B cell (primary cell): Measurements from ENCODE around the gene VAV2. TPM values are rescaled to one million over a fixed set of nuclear protein-coding genes. Genes with fewer than 3 reads are reported as not detected.

ENCODE experiments used
- ATAC-seq: fragments of 200-7000 bp; cut with Tn5 transposase; one replicate; pipeline ENCODE4 v1.10.0; 2021; ENCODE audit warnings: low read depth, mild to moderate bottlenecking, moderate number of reproducible peaks, moderate library complexity
- CTCF ChIA-PET: fragments of 350-600 bp; sonication (Branson Sonifier 250); formaldehyde crosslinking; loops from one replicate; lab custom pipeline; 2021; ENCODE audit warnings: antibody characterized with exemption, inconsistent platforms; lab: Charles Lee
- POLR2A ChIA-PET: fragments of 350-600 bp; sonication (Branson Sonifier 250); formaldehyde crosslinking; loops from one replicate; lab custom pipeline; 2021; ENCODE audit warnings: antibody characterized with exemption; lab: Charles Lee
- DNase-seq: peaks from one replicate; pipeline ENCODE4 v3.0.0; 2013
- H2AFZ ChIP-seq: 2 replicates; pipeline ENCODE4 v1.6.1; 2012; ENCODE audit warnings: mild to moderate bottlenecking, low read depth, low read length; ENCODE audit not compliant: insufficient read depth, poor library complexity, severe bottlenecking
- H3K27ac ChIP-seq, 2 donors: 1 replicate in 1 of 2; 2 replicates in 1 of 2; pipeline ENCODE4 v1.5.1; 2012 to 2013; ENCODE audit warnings: low read length in 2 of 2, mild to moderate bottlenecking in 2 of 2, moderate library complexity in 1 of 2
- H3K27me3 ChIP-seq, 4 experiments: fragments of 200-600 bp in 1 of 4; sonication (generic) in 1 of 4; replicated peaks in 1 of 4; 1 replicate in 2 of 4; 2 replicates in 2 of 4; pipeline versions ENCODE4 v1.6.1 to v1.7.0; 2013 to 2016; ENCODE audit warnings: low read length in 3 of 4, mild to moderate bottlenecking in 2 of 4, mixed read lengths in 1 of 4, moderate library complexity in 1 of 4; ENCODE audit not compliant: insufficient read depth in 4 of 4, control insufficient read depth in 3 of 4; ENCODE audit errors: control extremely low read depth in 1 of 4
- H3K36me3 ChIP-seq, 2 experiments: replicated peaks in 1 of 2; 1 replicate in 1 of 2; 2 replicates in 1 of 2; pipeline versions ENCODE4 v1.6.1 to v1.7.1; 2013; ENCODE audit warnings: low read length in 1 of 2; ENCODE audit not compliant: insufficient read depth in 2 of 2, control insufficient read depth in 1 of 2; ENCODE audit errors: control extremely low read depth in 1 of 2, extremely low read depth in 1 of 2
- H3K4me1 ChIP-seq, 2 donors: fragments of 200-600 bp in 1 of 2; sonication (generic) in 1 of 2; 1 replicate in 1 of 2; 2 replicates in 1 of 2; pipeline versions ENCODE4 v1.5.1 to v1.6.1; 2013 to 2017; ENCODE audit warnings: low read length in 2 of 2; ENCODE audit not compliant: control insufficient read depth in 2 of 2, insufficient read depth in 2 of 2
- H3K4me2 ChIP-seq: replicated peaks from 2 replicates; pipeline ENCODE3; 2012; ENCODE audit warnings: mild to moderate bottlenecking, low read depth, low read length; ENCODE audit not compliant: poor library complexity, severe bottlenecking
- H3K4me3 ChIP-seq, 5 experiments: fragments of 200-600 bp in 1 of 5; sonication (generic) in 1 of 5; 1 replicate in 3 of 5; 2 replicates in 2 of 5; pipeline versions ENCODE4 v1.5.1 to v1.7.0; 2011 to 2016; ENCODE audit warnings: low read length in 4 of 5, mild to moderate bottlenecking in 4 of 5, low read depth in 2 of 5, control low read depth in 1 of 5, moderate library complexity in 1 of 5; ENCODE audit not compliant: insufficient read depth in 1 of 5; ENCODE audit errors: control extremely low read depth in 1 of 5, extremely low read depth in 1 of 5
- H3K79me2 ChIP-seq: fragments of 200-600 bp; sonication (generic); one replicate; pipeline ENCODE4 v1.6.0; 2016; ENCODE audit warnings: low read length; ENCODE audit not compliant: control insufficient read depth, insufficient read depth
- H3K9ac ChIP-seq: fragments of 200-600 bp; sonication (generic); 2 replicates; pipeline ENCODE4 v1.6.1; 2017; ENCODE audit warnings: mild to moderate bottlenecking, low read length, moderate library complexity
- H3K9me3 ChIP-seq, 3 donors: one replicate each; pipeline versions ENCODE4 v1.6.1 to v1.7.1; 2013; ENCODE audit warnings: low read length in 2 of 3; ENCODE audit not compliant: control insufficient read depth in 2 of 3, insufficient read depth in 1 of 3; ENCODE audit errors: control extremely low read depth in 1 of 3
- H4K20me1 ChIP-seq: 2 replicates; pipeline ENCODE4 v1.6.0; 2012; ENCODE audit warnings: mild to moderate bottlenecking, low read length; ENCODE audit not compliant: insufficient read depth, control insufficient read depth, poor library complexity, severe bottlenecking
- H3K27ac Mint-ChIP-seq: one replicate; pipeline ENCODE4 v1.8.0; 2021; ENCODE audit warnings: mixed read lengths
- H3K27me3 Mint-ChIP-seq: one replicate; pipeline ENCODE4 v1.8.0; 2021; ENCODE audit warnings: mixed read lengths
- H3K4me1 Mint-ChIP-seq: one replicate; pipeline ENCODE4 v1.8.0; 2021; ENCODE audit warnings: mixed read lengths
- H3K4me3 Mint-ChIP-seq: one replicate; pipeline ENCODE4 v1.8.0; 2021; ENCODE audit warnings: mixed read lengths
- H3K9me3 Mint-ChIP-seq: one replicate; pipeline ENCODE4 v1.8.0; 2022; ENCODE audit warnings: mixed read lengths; ENCODE audit not compliant: insufficient read depth
- EZH2 ChIP-seq: IDR thresholded peaks from 2 replicates; pipeline ENCODE4 v1.6.1; 2012; ENCODE audit warnings: borderline replicate concordance, low read depth, mild to moderate bottlenecking, moderate library complexity, low read length; ENCODE audit not compliant: insufficient read depth, poor library complexity, severe bottlenecking
- WGBS: methylation state at CpG from one replicate; pipeline ENCODE4 v1.1.5; 2013; ENCODE audit warnings: missing lambda C conversion rate; ENCODE audit not compliant: insufficient coverage; 5-methylcytosine and 5-hydroxymethylcytosine counted together
- intact Hi-C: fragments of 100-400 bp; cut with micrococcal nuclease; formaldehyde crosslinking; loops from one replicate; pipeline ENCODE4 v1.10.0; 2022
- polyA plus RNA-seq: library from polyadenylated mRNA; depleted of rRNA; stranded (reverse); fragments of >200 nt; gene quantifications from 2 replicates; pipeline ENCODE4 v1.2.3, GENCODE V29; 2012
- total RNA-seq, 2 donors: library from RNA; stranded (reverse); fragments of 120-200 nt in 1 of 2; gene quantifications; 1 replicate in 1 of 2; 2 replicates in 1 of 2; pipeline versions ENCODE4 v1.2.3 to v1.2.4, GENCODE V29; 2013 to 2022
- TF ChIP-seq, protein P1 (sequence below): fragments of 200-600 bp; IDR thresholded peaks from one replicate; pipeline ENCODE4 v1.8.0; 2022; ENCODE audit warnings: antibody characterized with exemption, mild to moderate bottlenecking

The VAV2 gene
- total and polyA plus RNA-seq, 2 donors (not counting 1 experiment from before 2014, with no cell fraction given), result 34.4 to 128 TPM

DNA sequence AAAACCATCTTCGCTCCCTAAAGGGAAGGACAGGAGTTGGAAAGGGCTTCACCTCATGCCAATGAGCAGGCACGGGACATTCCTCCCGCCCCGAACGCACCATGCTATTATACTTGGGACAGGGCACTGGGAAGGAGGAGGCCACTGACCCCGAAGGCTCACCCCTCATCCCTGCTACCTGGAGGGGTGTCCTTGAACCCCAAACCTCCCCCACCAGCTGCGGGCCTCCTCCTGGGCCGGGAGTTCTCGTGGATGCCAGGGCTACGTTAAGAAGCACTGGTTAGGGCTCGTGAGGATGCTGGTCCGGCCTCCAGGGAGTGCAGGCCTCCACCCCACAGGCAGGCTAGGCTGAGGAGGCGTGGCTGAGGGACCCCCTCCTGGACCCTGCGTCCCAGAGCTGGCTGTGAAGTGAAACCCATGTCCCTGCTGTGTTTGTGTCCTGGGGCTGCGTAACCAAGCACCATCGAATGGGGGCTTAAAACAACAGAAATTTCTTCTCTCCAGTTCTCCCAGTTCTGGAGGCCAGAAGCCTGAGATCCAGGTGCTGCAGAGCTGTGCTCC lies 142.9 kb downstream of the VAV2 start:
- CTCF ChIA-PET, result no interaction called here
- Histone ChIP-seq H3K27me3 (no peaks in the 10 kb centered on the region), H3K4me2 (no peak overlapping the region), H4K20me1 (peaks cover 98% of the 10 kb centered on the region), H3K9me3 (no peaks in the 10 kb centered on the region), H3K4me3 (no peak overlapping the region), H2AFZ (no peak overlapping the region), H3K27ac (no peak overlapping the region), H3K36me3 (peaks cover 0 to 12% of the 10 kb centered on the region in 2 experiments), H3K79me2 (peaks cover 100% of the 10 kb centered on the region), H3K4me1 (peaks cover 24 to 26% of the 10 kb centered on the region in 2 donors), H3K9ac (no peak overlapping the region)
- DNase-seq, result no peak
- POLR2A ChIA-PET, result no interaction called here
- intact Hi-C loops, result no loop called here
- 96% methylated on average over 11 of the region's 16 CpGs for WGBS
- Mint-ChIP-seq H3K27me3 (no peaks in the 10 kb centered on the region), H3K27ac (no peak overlapping the region), H3K4me1 (peaks cover 62% of the 10 kb centered on the region), H3K4me3 (no peak overlapping the region), H3K9me3 (no peaks in the 10 kb centered on the region)
- no peak for ATAC-seq
- TF ChIP-seq, protein P1, sequence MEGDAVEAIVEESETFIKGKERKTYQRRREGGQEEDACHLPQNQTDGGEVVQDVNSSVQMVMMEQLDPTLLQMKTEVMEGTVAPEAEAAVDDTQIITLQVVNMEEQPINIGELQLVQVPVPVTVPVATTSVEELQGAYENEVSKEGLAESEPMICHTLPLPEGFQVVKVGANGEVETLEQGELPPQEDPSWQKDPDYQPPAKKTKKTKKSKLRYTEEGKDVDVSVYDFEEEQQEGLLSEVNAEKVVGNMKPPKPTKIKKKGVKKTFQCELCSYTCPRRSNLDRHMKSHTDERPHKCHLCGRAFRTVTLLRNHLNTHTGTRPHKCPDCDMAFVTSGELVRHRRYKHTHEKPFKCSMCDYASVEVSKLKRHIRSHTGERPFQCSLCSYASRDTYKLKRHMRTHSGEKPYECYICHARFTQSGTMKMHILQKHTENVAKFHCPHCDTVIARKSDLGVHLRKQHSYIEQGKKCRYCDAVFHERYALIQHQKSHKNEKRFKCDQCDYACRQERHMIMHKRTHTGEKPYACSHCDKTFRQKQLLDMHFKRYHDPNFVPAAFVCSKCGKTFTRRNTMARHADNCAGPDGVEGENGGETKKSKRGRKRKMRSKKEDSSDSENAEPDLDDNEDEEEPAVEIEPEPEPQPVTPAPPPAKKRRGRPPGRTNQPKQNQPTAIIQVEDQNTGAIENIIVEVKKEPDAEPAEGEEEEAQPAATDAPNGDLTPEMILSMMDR, result no peak
- TF ChIP-seq EZH2, result no peak

DNA sequence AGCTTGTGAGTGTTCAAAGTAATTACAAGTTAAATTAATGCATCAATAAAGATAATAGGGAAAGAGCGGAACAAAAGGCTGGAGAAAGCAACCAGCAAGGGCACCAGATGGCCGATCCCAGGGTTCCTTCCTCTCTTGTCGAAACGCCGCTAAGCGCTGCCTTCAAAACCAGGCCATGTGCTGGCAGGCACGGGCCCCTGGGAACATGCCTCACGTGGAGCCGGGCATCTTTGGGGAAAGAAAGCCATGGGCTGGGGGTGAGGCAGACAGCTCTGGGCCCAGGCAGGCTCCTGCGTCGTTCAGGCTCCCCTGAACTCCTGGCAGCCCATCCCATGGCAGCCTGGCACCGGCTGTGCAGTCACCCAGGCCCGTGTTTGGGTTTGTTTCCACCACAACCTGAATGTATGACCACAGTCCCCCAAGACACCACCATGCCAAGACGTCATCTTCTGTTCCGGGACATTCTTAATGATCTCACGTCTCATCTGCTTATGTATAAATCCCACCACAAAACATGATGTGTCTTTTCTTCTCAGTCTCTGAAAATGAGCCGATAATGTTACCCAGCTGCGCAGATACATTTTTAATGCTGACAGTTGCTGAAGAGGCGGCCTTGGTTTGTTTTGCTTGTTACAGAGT lies 143.5 kb downstream of the VAV2 start:
- DNase-seq, result no peak
- ATAC-seq, result no peak
- no peaks in the 10 kb centered on the region for H3K9me3 ChIP-seq
- Mint-ChIP-seq H3K27me3 (no peaks in the 10 kb centered on the region), H3K4me1 (peaks cover 59% of the 10 kb centered on the region), H3K27ac (no peak overlapping the region), H3K4me3 (no peak overlapping the region), H3K9me3 (no peaks in the 10 kb centered on the region)
- no peak overlapping the region for H3K27ac ChIP-seq
- POLR2A ChIA-PET, result no interaction called here
- no peak overlapping the region for H3K9ac ChIP-seq
- H3K4me2 ChIP-seq, result no peak overlapping the region
- peaks cover 100% of the 10 kb centered on the region for H3K79me2 ChIP-seq
- no peaks in the 10 kb centered on the region for H3K27me3 ChIP-seq
- no peak for TF ChIP-seq EZH2
- TF ChIP-seq, protein P1, result no peak
- peaks cover 0 to 8% of the 10 kb centered on the region in 2 experiments for H3K36me3 ChIP-seq
- CTCF ChIA-PET, result interaction anchor here (1.6 kb wide), 1 partner anchor 66 kb away, joined by 7 read pairs; no protein-coding TSS in a partner anchor
- 93% methylated on average over 18 of the region's 19 CpGs for WGBS
- peaks cover 98% of the 10 kb centered on the region for H4K20me1 ChIP-seq
- intact Hi-C loops, result no loop called here
- H2AFZ ChIP-seq, result no peak overlapping the region
- H3K4me1 ChIP-seq, result peaks cover 24 to 26% of the 10 kb centered on the region in 2 donors
- H3K4me3 ChIP-seq, result no peak overlapping the region
